ENCODE data around the gene DENND6A. TPM values are rescaled to one million over a fixed set of nuclear protein-coding genes. Genes with fewer than 3 reads are reported as not detected.

The DENND6A gene
- total RNA-seq, 1 experiment from 2014 or later: 7.8 TPM

DNA sequence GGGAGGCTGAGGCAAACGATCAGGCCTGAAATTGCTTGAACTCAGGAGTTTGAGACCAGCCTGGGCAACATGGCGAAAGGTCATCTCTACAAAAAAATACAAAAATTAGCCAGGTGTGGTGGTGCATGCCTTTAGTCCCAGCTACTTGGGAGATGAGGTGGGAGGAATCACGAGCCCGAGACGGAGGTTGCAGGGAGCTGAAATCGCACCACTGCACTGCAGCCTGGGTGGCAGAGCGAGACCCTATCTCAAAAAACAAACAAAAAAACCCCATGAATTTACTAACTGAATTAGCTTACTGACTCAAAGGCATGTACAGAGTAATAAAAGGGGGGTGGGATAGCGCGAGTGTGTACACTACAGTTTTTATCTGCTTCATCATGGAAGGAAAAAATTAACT, 115.1 kb downstream of the DENND6A start:
- no peak for DNase-seq (ENCODE audit: low spot score)

DNA sequence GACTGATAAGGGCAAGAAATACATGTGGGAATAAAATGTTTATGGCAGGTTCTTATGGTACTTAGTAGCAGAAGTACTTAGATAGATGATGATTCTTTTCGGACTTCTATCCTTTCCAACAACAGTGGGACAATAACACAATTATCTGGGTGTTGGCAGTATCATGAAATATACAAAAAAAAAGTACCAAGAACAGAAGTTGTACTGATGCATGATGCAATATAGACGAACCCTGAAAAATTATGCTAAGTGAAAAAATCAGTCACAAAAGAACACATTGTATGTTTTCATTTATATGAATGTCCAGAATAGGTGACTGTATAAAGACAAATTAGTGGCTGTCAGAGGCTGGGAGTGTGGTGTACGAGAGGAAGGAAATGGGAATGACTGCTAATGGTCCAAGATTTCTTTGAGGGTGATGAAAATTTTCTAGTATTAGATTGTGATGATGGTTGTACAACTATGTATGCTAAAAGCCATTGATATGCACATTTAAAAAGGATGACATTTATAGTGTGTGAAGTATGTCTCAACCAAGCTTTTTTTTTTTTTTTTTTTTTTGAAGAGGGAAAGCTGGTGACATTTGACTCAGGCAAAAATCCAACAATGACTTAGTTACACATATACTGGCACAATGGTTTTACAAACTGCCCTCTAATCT, 116.8 kb downstream of the DENND6A start:
- no peak for DNase-seq (ENCODE audit: low spot score)

Small RNAs within 50 kb of the gene (small RNA-seq; reads per million reads assigned to genes)
- gene RNU6ATAC26P: not detected

Other genes starting within 250 kb of the DENND6A start
- 0.05 TPM in 1 of 2 replicates, not detected in the other for gene DNAH12, start 148.7 kb downstream of the DENND6A start, total RNA-seq (2014; rRNA removed; shearing (Covaris generic))
- 15.3 and 16.6 TPM in 2 replicates for gene PDE12, start 136.8 kb downstream of the DENND6A start, total RNA-seq (2014; rRNA removed; shearing (Covaris generic))
- gene ARF4, start 95.7 kb downstream of the DENND6A start, total RNA-seq (2014; rRNA removed; shearing (Covaris generic)): 64.8 and 69.6 TPM in 2 replicates
- gene SLMAP, start 63.2 kb upstream of the DENND6A start, total RNA-seq (2014; rRNA removed; shearing (Covaris generic)): 51.7 and 57.2 TPM in 2 replicates